Measurements from ENCODE around the gene ANKRD13A.
"Not testable (repeated sequence)": the region's sequence is repeated elsewhere in the genome, so short reads cannot be mapped to it uniquely, and the experiment has no call there.

ANKRD13A gene

DNA sequence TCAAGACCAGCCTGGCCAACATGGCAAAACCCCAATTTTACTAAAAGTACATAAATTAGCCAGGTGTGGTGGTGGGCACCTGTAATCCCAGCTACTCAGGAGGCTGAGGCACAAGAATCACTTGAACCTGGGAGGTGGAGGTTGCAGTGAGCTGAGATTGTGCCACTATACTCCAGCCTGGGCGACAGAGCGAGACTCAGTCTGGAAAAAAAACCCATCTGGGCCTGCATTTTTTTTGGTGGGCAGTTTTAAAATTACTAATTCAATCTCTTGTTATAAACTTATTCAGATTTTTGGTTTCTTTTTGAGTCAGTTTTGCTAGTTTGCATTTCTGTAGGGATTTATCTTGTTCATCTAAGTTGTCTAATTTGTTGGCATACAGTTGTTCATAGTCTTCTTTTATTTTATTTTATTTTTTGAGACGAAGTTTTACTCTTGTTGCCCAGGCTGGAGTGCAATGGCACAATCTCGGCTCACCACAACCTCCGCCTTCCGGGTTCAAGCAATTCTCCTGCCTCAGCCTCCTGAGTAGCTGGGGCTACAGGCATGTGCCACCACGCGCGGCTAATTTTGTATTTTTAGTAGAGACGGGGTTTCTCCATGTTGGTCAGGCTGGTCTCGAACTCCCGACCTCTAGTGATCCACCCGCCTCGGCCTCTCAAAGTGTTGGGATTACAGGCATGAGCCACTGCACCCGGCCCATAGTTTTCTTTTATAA lies 9.6 kb downstream of the ANKRD13A start:
- H3K36me3 ChIP-seq (ENCODE audit: insufficient read depth, low read length); H3K4me1 ChIP-seq (ENCODE audit: insufficient read depth, low read length); H3K9ac ChIP-seq (ENCODE audit: low read depth, low read length); H3K9me3 ChIP-seq (ENCODE audit: insufficient read depth, low read depth, low read length); H3K27ac ChIP-seq (ENCODE audit: low read depth, low read length); H3K4me3 ChIP-seq (ENCODE audit: low read length); H3K27me3 ChIP-seq (ENCODE audit: insufficient read depth, low read length): not testable (repeated sequence)
- 97% methylated on average over 14 of the region's 15 CpGs for WGBS

DNA sequence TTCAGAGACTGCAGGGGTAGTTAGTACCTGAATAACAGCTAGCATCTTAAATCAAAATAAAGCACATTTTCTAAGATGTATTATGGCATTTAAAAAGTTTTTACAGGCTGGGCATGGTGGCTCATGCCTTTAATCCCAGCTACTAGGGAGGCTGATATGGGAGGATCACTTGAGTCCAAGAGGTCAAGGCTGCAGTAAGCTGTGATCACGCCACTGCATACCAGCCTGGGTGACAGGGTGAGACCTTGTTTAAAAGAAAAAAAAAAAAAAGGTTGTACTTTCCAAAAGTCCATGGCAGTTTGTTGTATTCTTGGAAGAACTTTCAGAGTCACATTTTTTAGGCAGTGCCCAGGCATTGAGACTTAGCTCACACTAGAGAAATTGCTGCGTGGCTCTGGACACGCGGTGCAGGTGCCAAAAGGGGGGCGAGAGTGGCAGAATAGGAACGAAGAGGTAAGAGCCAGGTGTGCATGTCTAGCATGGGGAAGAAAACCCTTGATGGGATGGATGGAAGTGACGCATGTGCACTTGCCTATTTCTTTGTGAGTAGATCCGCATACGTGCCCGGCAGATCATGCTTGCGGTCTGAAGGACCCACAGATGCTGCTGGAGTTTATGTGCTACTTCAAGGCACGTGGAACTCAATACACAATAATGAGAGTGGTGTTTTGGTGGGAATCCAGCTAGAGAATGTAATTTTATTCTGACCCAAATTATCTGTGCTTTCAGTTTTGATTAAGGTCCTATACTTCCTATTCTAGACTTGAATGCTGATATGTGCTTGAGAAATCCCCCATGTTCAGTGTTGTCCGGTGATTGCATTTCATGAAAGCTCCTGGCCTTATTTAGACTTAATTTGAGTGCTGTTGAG lies 11.9 kb downstream of the ANKRD13A start:
- 93% methylated on average over 13 of the region's 13 CpGs for WGBS
- Histone ChIP-seq H3K27me3 (ENCODE audit: insufficient read depth, low read length) (no peaks in the 10 kb centered on the region), H3K9me3 (ENCODE audit: insufficient read depth, low read depth, low read length) (no peaks in the 10 kb centered on the region), H3K36me3 (ENCODE audit: insufficient read depth, low read length) (peaks cover 7% of the 10 kb centered on the region), H3K9ac (ENCODE audit: low read depth, low read length) (no peak overlapping the region), H3K4me3 (ENCODE audit: low read length) (no peak overlapping the region), H3K27ac (ENCODE audit: low read depth, low read length) (no peak overlapping the region), H3K4me1 (ENCODE audit: insufficient read depth, low read length) (no peaks in the 10 kb centered on the region)

DNA sequence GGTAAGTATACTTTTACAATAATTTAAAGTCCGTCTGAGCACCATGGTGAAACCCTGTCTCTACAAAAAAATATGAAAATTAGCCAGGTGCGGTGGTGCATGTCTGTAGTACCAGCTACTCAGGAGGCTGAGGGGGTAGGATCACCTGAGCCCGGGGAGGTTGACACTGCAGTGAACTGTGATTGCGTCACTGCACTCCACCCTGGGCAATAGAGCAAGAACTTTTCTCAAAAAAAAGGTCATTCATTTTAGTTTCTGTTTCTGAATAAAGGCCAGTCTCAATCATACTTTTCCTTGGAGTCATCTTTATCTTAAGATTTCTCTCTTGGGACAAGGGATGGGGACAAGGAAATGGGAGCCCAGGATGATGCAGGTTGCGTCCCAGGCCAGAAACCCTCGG lies 12.9 kb downstream of the ANKRD13A start:
- Histone ChIP-seq H3K9me3 (ENCODE audit: insufficient read depth, low read depth, low read length) (no peaks in the 10 kb centered on the region), H3K27me3 (ENCODE audit: insufficient read depth, low read length) (no peaks in the 10 kb centered on the region), H3K27ac (ENCODE audit: low read depth, low read length) (no peak overlapping the region), H3K4me3 (ENCODE audit: low read length) (no peak overlapping the region), H3K36me3 (ENCODE audit: insufficient read depth, low read length) (peaks cover 9% of the 10 kb centered on the region), H3K9ac (ENCODE audit: low read depth, low read length) (no peak overlapping the region), H3K4me1 (ENCODE audit: insufficient read depth, low read length) (no peaks in the 10 kb centered on the region)
- WGBS = 97% methylated on average over 6 of the region's 6 CpGs

DNA sequence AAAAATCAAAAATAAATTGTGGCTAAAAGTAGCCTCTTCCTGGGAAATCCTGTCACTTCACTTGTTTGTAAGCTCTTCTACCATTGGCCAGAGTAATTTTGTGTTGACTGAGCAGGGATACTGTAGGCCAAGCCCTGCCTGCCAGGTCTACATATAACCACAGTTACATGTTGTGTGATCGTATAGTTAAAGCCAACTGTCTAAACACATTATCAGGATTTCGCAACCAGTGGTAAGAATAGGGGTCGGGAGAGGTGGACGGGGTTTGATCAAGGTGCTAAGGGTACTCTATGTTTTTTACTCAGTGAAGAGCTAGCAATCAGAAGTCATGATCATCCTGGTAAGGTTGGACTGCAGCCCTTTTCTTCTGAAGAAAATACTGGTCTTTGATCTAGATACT lies 13.4 kb downstream of the ANKRD13A start:
- Histone ChIP-seq H3K4me1 (ENCODE audit: insufficient read depth, low read length) (no peaks in the 10 kb centered on the region), H3K9me3 (ENCODE audit: insufficient read depth, low read depth, low read length) (no peaks in the 10 kb centered on the region), H3K27ac (ENCODE audit: low read depth, low read length) (no peak overlapping the region), H3K4me3 (ENCODE audit: low read length) (no peak overlapping the region), H3K9ac (ENCODE audit: low read depth, low read length) (no peak overlapping the region), H3K36me3 (ENCODE audit: insufficient read depth, low read length) (peaks cover 9% of the 10 kb centered on the region), H3K27me3 (ENCODE audit: insufficient read depth, low read length) (no peaks in the 10 kb centered on the region)
- WGBS = 94% methylated on average over 3 of the region's 4 CpGs

DNA sequence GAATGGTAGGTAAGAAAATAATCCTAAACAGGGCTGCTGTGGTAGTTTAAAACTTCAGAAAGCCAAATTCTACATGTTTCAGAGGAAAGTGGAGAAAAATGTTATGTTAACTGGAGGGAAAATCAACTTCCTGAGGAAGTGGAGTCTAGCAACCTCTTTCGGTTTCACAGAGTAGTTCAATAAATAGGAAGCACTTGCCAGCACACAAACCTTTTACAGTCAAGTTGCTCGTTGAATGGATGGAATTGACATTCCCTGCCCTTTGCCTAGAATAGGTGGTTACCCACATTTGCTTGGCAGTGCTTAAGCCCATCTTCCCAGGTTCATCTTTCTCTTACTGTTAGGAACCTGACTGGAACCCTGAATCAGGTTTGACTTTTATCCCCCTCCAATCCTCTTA lies 15.9 kb downstream of the ANKRD13A start:
- 90% methylated on average over 2 of the region's 2 CpGs for WGBS
- peaks cover 26% of the 10 kb centered on the region for H3K36me3 ChIP-seq (ENCODE audit: insufficient read depth, low read length)
- H3K27ac ChIP-seq (ENCODE audit: low read depth, low read length) = no peak overlapping the region
- no peaks in the 10 kb centered on the region for H3K4me1 ChIP-seq (ENCODE audit: insufficient read depth, low read length)
- no peak overlapping the region for H3K9ac ChIP-seq (ENCODE audit: low read depth, low read length)
- H3K4me3 ChIP-seq (ENCODE audit: low read length) = no peak overlapping the region
- H3K27me3 ChIP-seq (ENCODE audit: insufficient read depth, low read length) = no peaks in the 10 kb centered on the region
- H3K9me3 ChIP-seq (ENCODE audit: insufficient read depth, low read depth, low read length) = no peaks in the 10 kb centered on the region

DNA sequence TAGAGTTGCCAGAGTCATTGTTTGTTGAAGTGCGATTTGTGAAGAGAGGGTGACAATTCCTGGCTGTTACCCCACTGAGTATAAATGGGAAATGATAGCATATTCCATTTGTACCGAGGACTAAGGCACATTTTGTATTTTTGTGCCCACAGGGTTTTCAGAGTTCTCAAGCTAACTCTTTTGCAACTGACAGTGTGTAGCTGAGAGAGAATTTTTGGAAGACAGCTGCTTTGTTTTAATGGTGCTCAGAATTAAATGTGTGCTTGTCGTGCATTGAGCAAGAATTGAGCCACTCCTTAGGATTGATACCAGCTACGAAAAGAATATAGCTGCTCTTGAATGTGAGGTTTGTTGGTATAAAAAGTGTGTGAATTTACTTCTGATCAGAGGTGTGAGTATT lies 21.7 kb downstream of the ANKRD13A start:
- H3K36me3 ChIP-seq (ENCODE audit: insufficient read depth, low read length) = peaks cover 23% of the 10 kb centered on the region
- no peak overlapping the region for H3K27ac ChIP-seq (ENCODE audit: low read depth, low read length)
- H3K4me3 ChIP-seq (ENCODE audit: low read length) = no peak overlapping the region
- no peak overlapping the region for H3K9ac ChIP-seq (ENCODE audit: low read depth, low read length)
- H3K4me1 ChIP-seq (ENCODE audit: insufficient read depth, low read length) = peaks cover 6% of the 10 kb centered on the region; the same call in 1 of the 2 replicates
- WGBS = 91% methylated on average over 4 of the region's 4 CpGs
- H3K9me3 ChIP-seq (ENCODE audit: insufficient read depth, low read depth, low read length) = no peaks in the 10 kb centered on the region
- no peaks in the 10 kb centered on the region for H3K27me3 ChIP-seq (ENCODE audit: insufficient read depth, low read length)

DNA sequence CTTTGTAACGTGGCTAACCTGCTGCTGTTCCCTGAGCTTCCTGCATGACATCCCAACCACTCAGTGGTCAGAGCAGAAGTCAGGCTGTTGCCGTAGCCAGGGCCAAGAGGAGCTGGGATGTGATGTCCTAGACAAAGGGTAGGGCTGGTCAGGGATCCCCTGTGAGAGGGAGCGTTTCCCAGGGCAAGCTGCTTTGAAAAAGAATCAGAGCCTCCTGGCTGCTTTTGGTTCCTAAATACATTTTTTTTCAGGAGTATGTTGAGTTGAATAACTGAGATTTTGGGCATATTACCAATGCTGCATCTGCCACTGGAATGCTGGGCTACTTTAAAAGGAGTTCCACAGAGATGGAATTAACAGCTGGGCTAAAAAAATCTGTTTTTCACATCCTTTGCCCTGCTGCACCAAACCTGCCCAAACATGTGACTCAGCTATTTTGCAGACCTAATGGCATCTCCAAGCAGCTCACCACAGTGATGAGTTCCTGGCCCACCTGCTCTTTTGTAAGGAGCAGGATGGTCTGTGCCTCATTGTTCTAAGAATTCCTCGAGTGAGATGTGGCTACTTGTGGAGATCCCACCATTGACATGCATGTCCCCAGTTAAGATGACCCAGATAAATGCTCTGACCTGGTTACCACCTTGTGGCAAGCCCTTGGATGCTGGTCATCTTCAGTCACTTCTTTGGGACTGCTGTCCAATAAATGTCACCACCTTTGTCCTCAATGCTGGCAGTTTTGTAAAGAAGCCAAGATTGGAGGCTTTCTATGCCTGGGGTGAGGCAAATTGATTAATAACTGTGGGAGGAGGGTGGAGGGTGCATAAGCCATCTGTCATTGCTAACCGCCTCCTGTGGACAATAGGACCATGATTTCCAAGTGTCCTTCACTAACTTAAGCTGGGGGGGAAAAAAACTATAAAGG lies 24.1 kb downstream of the ANKRD13A start:
- WGBS = 84% methylated on average over 5 of the region's 5 CpGs
- H3K36me3 ChIP-seq (ENCODE audit: insufficient read depth, low read length) = peaks cover 26% of the 10 kb centered on the region
- H3K27me3 ChIP-seq (ENCODE audit: insufficient read depth, low read length) = no peaks in the 10 kb centered on the region
- H3K9me3 ChIP-seq (ENCODE audit: insufficient read depth, low read depth, low read length) = no peaks in the 10 kb centered on the region
- peaks cover 6% of the 10 kb centered on the region; the same call in 1 of the 2 replicates for H3K4me1 ChIP-seq (ENCODE audit: insufficient read depth, low read length)
- H3K4me3 ChIP-seq (ENCODE audit: low read length) = no peak overlapping the region
- H3K9ac ChIP-seq (ENCODE audit: low read depth, low read length) = no peak overlapping the region
- H3K27ac ChIP-seq (ENCODE audit: low read depth, low read length) = no peak overlapping the region

DNA sequence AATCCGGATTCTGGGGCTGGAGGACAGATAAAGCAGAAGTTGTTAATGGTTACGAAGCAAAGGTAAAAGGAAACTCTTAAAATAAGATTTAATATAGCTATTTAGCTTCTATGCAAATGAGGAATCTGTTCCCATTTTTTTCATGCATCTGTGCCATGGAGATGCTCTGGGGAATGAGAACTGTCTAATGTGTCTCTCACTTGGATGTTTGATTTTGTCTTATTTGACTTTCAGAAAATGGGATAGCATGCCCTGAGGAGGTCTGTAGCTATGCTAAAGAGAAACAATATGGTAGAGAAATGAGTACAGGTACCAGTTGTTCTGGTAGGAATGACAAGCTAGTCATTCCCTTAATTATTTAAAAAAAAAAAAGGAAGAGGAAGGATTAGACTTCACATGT lies 24.8 kb downstream of the ANKRD13A start:
- Histone ChIP-seq H3K27me3 (ENCODE audit: insufficient read depth, low read length) (no peaks in the 10 kb centered on the region), H3K36me3 (ENCODE audit: insufficient read depth, low read length) (peaks cover 19% of the 10 kb centered on the region), H3K9me3 (ENCODE audit: insufficient read depth, low read depth, low read length) (no peaks in the 10 kb centered on the region), H3K27ac (ENCODE audit: low read depth, low read length) (no peak overlapping the region), H3K4me3 (ENCODE audit: low read length) (no peak overlapping the region), H3K4me1 (ENCODE audit: insufficient read depth, low read length) (peaks cover 6% of the 10 kb centered on the region; the same call in 1 of the 2 replicates), H3K9ac (ENCODE audit: low read depth, low read length) (no peak overlapping the region)
- WGBS = 69% methylated on average over 2 of the region's 2 CpGs

DNA sequence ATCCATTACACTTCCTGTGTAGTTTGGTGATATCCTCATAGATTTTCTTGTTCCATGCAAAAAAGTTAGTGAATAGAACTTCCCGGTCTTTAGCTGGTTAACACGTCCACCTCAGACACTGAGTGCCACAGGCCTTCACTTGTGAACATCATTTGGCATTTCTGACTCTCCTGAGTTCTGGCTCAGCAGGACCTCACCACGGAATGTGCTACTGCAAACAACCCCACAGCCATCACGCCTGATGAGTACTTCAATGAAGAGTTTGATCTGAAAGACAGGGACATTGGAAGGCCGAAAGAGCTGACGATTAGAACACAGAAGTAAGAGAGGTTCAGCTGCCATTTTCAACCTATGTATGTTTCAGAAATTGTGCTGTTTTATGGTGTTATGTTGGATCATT lies 29.1 kb downstream of the ANKRD13A start:
- 78% methylated on average over 6 of the region's 6 CpGs for WGBS
- Histone ChIP-seq H3K9me3 (ENCODE audit: insufficient read depth, low read depth, low read length) (no peaks in the 10 kb centered on the region), H3K36me3 (ENCODE audit: insufficient read depth, low read length) (peaks cover 21% of the 10 kb centered on the region), H3K27ac (ENCODE audit: low read depth, low read length) (no peak overlapping the region; the same call in 1 of the 2 replicates), H3K9ac (ENCODE audit: low read depth, low read length) (no peak overlapping the region), H3K4me3 (ENCODE audit: low read length) (no peak overlapping the region), H3K27me3 (ENCODE audit: insufficient read depth, low read length) (no peaks in the 10 kb centered on the region), H3K4me1 (ENCODE audit: insufficient read depth, low read length) (peaks cover 3% of the 10 kb centered on the region; the same call in 1 of the 2 replicates)

DNA sequence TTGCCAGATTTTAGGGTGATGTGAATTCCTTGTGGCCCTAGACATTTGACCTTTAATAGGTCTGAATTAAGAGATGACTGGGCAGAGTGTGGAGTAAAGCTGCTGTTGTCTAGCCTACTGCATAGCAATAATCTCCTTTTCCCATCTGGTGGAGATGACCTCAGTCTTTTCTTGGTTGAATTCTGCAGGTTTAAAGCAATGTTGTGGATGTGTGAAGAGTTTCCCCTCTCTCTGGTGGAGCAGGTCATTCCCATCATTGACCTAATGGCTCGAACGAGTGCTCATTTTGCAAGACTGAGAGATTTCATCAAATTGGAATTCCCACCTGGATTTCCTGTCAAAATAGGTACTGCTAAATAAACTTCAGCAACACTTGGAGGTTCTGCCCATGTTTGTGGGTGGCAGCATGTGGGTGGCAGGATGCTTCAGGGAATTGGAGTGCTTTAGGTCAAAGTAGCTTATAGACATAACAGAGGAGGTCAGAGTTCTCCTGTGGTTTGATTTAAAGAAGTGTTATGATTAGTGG lies 30.1 kb downstream of the ANKRD13A start:
- peaks cover 25% of the 10 kb centered on the region for H3K36me3 ChIP-seq (ENCODE audit: insufficient read depth, low read length)
- H3K9me3 ChIP-seq (ENCODE audit: insufficient read depth, low read depth, low read length) = no peaks in the 10 kb centered on the region
- H3K4me1 ChIP-seq (ENCODE audit: insufficient read depth, low read length) = no peaks in the 10 kb centered on the region; the same call in 1 of the 2 replicates
- whole genome bisulfite sequencing = 95% methylated on average over 2 of the region's 2 CpGs
- H3K27ac ChIP-seq (ENCODE audit: low read depth, low read length) = no peak overlapping the region
- no peak overlapping the region for H3K9ac ChIP-seq (ENCODE audit: low read depth, low read length)
- H3K27me3 ChIP-seq (ENCODE audit: insufficient read depth, low read length) = no peaks in the 10 kb centered on the region
- no peak overlapping the region for H3K4me3 ChIP-seq (ENCODE audit: low read length)
